GM18517 (cell line): ENCODE measurements around the gene CLEC3B.
"Not testable (repeated sequence)": the region's sequence is repeated elsewhere in the genome, so short reads cannot be mapped to it uniquely, and the experiment has no call there.

Source experiments
- ATAC-seq: cut with Tn5 transposase; IDR thresholded peaks from one replicate; pipeline ENCODE4 v1.9.1; 2021; ENCODE audit warnings: mild to moderate bottlenecking, moderate library complexity; ENCODE audit not compliant: unreplicated experiment

Gene CLEC3B

DNA sequence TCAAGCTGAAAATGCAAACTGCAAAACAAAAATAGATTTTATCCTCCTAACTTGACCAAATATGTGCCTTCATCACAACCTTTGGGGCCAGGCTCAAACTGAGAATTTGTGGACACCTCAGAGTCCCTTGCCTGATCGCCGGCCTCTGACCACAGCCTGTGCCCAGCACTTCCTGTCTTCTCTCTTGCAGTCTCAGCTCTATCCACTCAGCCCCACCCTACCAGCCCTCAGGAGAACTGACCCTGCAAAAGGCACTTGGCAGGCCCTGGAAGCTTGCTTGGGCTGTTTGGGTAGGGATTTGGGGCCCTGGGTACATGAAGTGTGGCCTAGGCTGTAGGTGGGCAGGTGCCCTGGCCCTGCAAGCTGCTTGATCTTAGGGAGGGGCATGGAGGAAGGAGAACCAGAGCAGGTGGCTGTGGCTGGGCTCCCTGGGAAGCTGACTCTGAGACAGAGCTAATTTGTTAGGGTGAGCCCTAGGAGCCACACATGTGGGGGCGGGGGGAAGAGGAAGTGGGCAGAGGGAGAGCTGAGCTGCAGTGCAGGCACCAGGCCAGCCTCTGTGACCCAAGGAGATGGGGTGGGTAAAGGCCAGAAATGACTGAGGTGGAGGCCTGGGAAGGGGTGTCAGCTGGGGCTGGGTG lies 8.6 kb downstream of the CLEC3B start:
- no peak for ATAC-seq

GRCh38 chr3:45035441-45036301 lies 9.6 kb downstream of the CLEC3B start:
- no peak for ATAC-seq

DNA sequence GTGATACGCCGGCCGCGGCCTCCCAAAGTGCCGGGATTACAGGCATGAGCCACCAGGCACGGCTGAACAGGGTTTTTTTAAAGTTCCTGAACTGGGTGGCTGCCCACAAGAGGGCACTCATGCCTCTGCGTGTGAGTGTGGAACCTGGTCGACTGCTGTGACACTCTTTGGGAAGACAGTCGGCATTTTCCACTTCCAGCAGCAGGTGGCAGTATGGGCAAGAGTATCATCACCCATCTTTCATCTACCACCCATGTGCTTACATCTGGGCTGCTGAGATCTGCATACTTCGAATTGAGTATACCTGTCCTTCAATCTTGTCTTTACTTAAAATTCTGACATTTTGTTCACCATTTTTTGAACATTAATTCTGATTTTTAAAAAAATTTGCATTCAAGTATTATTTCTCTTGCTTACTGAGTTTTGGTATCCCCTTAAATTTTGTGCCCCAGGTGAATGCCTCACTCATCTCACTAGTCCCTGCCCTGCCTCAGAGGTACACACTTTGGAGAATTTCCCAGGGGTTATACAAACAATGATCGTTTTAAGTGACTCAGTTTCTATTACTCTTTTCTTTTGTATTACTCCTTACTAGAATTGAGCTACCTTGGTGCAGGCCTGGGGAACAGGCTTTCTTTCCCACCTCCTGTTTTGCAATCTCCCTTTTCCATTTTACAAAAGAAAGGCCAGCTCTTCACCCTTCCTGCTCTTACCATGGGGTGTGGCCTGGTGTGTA lies 11.8 kb downstream of the CLEC3B start:
- peak; percentile 77 for ATAC-seq

GRCh38 chr3:45041666-45042065 lies 15.6 kb downstream of the CLEC3B start:
- ATAC-seq = no peak

GRCh38 chr3:45042162-45042561 lies 16.1 kb downstream of the CLEC3B start:
- ATAC-seq = no peak

GRCh38 chr3:45043728-45044299 lies 17.7 kb downstream of the CLEC3B start:
- ATAC-seq = no peak

DNA sequence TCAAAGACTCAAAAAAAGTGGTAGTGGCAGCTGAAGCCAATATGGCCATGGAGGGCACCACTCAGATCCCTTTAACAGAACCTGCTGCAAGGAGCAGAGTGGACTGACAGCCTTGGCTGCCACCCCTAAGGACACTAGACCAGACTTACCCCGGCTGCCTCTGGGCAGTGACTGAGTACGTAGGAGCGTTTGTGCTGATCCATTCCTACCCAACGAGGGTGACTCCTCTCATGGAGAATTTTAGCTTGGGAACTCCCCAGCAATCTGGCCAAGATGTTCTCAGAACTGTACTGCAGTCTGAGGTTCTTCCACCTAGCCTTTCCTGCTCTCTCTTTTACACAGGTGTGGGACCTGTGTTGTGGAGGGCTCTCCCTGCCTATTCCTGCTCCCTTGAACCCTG lies 22.1 kb downstream of the CLEC3B start:
- ATAC-seq = no peak

DNA sequence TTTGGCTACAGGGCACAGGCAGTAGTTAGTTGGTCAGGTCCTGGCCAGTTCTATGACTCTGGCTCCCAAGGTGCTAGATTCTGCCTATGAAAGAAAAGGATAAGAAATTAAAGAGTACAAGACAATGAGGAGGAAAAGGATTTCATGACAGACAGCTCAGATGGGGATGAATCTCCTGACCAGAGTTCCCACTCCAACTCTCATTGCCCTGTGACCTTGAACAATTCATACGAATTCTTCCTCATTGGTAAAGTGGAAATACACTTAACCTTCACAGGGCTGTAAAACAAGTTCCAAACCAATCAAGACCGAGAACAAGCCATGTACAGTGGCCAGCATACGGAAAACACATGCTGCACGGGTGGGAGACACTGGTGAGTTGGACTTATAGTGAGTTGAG lies 23.7 kb downstream of the CLEC3B start:
- ATAC-seq = no peak

GRCh38 chr3:45051685-45052084 lies 25.6 kb downstream of the CLEC3B start:
- ATAC-seq = no peak

DNA sequence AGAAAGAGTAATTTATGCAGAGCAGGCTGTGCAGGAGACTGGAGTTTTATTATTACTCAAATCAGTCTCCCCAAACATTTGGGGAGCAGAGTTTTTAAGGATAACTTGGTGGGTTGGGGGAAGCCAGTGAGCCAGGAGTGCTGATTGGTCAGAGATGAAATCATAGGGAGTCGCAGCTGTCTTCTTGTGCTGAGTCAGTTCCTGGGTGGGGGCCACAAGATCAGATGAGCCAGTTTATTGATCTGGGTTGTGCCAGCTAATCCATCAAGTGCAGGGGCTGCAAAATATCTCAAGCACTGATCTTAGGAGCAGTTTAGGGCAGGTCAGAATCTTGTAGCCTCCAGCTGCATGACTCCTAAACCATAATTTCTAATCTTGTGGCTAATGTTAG lies 27.7 kb downstream of the CLEC3B start:
- not testable (repeated sequence) for ATAC-seq

DNA sequence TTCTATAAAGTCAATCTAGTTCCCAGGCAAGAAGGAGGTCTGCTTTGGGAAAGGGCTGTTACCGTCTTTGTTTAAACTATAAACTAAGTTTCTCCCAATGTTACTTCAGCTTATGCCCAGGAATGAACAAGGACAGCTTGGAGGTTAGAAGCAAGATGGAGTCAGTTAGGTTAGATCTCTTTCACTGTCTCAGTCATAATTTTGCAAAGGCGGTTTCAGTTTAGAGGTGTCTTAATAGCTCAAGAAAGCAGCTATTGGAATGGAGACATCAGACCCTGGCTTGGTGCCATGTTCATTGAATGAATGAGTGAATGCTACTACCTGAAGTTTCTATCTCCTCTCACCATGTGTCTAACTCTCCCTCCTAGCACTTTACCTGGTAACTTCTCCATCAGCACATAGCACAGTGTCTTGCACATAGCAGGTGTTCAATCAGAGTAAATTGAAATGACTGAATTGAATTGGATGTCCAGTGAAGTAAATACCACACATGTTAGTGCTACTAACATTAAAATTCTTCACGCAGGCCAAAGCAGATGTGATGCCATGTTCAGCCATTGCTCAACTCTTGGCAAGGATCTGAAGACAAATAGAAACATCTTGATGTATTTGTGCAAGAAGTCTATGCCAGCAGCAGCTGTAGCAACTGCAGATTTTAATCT lies 28.2 kb downstream of the CLEC3B start:
- no peak for ATAC-seq

- ATAC-seq = no peak
Observed at GRCh38 chr3:45055032-45055410, 28.9 kb downstream of the CLEC3B start.

- ATAC-seq = no peak
Observed at GRCh38 chr3:45055411-45056143, 29.5 kb downstream of the CLEC3B start.

- ATAC-seq = no peak
Observed at GRCh38 chr3:45056608-45057301, 30.7 kb downstream of the CLEC3B start.

GRCh38 chr3:45057557-45057956 lies 31.5 kb downstream of the CLEC3B start:
- ATAC-seq = no peak

- ATAC-seq = no peak
Observed at GRCh38 chr3:45059132-45059531, 33.0 kb downstream of the CLEC3B start.

GRCh38 chr3:45060165-45060892 lies 34.2 kb downstream of the CLEC3B start:
- no peak for ATAC-seq

GRCh38 chr3:45062697-45063070 lies 36.6 kb downstream of the CLEC3B start:
- no peak for ATAC-seq
